Breast epithelium (tissue), 3 donors: ENCODE measurements around the gene SLC35F4.
"Not testable (repeated sequence)": the region's sequence is repeated elsewhere in the genome, so short reads cannot be mapped to it uniquely, and the experiment has no call there.

ENCODE experiments used
- POLR2A ChIP-seq: fragments of 450-650 bp; IDR thresholded peaks from one replicate; pipeline ENCODE4 v1.6.1; 2016; ENCODE audit warnings: antibody characterized with exemption, mild to moderate bottlenecking, moderate library complexity
- TF ChIP-seq, protein P1 (sequence below), 3 donors: fragments of 450-650 bp; IDR thresholded peaks; one replicate each; pipeline ENCODE4 v1.5.1; 2016 to 2017; ENCODE audit warnings: antibody characterized with exemption in 3 of 3, mild to moderate bottlenecking in 3 of 3, moderate library complexity in 3 of 3

DNA sequence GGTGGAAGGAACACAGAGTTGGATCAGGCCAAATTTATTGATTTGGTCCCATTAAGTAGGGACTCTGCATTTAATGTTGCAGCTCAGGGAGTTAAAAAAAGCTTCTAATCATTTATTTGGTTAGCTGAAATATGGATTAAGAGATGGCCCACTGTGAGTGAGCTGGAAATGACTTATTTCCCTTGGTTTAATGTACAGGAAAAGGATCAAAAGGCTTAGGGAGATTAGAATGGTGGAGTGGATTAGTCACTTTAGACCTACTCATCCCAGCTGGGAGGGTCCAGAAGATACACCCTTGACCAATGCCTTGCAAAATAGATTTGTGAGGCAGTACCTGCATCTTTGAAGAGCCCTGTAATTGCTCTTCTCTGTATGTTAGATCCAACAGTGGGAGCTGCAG lies 143.8 kb downstream of the SLC35F4 start:
- TF ChIP-seq, protein P1, sequence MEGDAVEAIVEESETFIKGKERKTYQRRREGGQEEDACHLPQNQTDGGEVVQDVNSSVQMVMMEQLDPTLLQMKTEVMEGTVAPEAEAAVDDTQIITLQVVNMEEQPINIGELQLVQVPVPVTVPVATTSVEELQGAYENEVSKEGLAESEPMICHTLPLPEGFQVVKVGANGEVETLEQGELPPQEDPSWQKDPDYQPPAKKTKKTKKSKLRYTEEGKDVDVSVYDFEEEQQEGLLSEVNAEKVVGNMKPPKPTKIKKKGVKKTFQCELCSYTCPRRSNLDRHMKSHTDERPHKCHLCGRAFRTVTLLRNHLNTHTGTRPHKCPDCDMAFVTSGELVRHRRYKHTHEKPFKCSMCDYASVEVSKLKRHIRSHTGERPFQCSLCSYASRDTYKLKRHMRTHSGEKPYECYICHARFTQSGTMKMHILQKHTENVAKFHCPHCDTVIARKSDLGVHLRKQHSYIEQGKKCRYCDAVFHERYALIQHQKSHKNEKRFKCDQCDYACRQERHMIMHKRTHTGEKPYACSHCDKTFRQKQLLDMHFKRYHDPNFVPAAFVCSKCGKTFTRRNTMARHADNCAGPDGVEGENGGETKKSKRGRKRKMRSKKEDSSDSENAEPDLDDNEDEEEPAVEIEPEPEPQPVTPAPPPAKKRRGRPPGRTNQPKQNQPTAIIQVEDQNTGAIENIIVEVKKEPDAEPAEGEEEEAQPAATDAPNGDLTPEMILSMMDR (IDR thresholded peaks at IDR 0.05), result not testable (repeated sequence)
- TF ChIP-seq POLR2A, result not testable (repeated sequence)
